PC-3 (cell line): ENCODE data around the gene ZBTB7C. TPM values are rescaled to one million over a fixed set of nuclear protein-coding genes. Genes with fewer than 3 reads are reported as not detected.

Source experiments
- ATAC-seq: fragments of 200-7000 bp; cut with Tn5 transposase; 2 replicates; pipeline ENCODE4 v1.9.1; 2020; ENCODE audit warnings: mild to moderate bottlenecking, moderate library complexity
- BruUV-seq: library from RNA; stranded (reverse); fragments of 400-500 nt; replicated peaks from 2 replicates; lab custom pipeline; 2021; lab: Mats Ljungman, UMichigan
- CTCF ChIA-PET: fragments of 300-600 bp; sonication (Branson Sonifier 250); formaldehyde crosslinking; loops from one replicate; lab custom pipeline; 2022; ENCODE audit warnings: antibody characterized with exemption; lab: Charles Lee
- POLR2A ChIA-PET: fragments of 300-600 bp; sonication (Branson Sonifier 250); formaldehyde crosslinking; loops from one replicate; lab custom pipeline; 2022; ENCODE audit warnings: antibody characterized with exemption; ENCODE audit not compliant: unreplicated experiment; lab: Charles Lee
- DNase-seq: peaks from one replicate; pipeline ENCODE4 v3.0.0-alpha.2; 2015
- H2AFZ ChIP-seq: fragments of 300-600 bp; sonication (generic); 2 replicates; pipeline ENCODE4 v1.6.0; 2016; ENCODE audit warnings: antibody characterized with exemption, low read length
- H3F3A ChIP-seq: fragments of 300-600 bp; sonication (generic); one replicate; pipeline ENCODE4 v1.6.0; 2017; ENCODE audit warnings: antibody characterized with exemption, low read length, control low read depth, mild to moderate bottlenecking; ENCODE audit not compliant: unreplicated experiment
- H3K27ac ChIP-seq: fragments of 300-600 bp; sonication (generic); 2 replicates; pipeline ENCODE4 v1.5.1; 2016; ENCODE audit warnings: mild to moderate bottlenecking, low read length
- H3K27me3 ChIP-seq: fragments of 300-600 bp; sonication (generic); 2 replicates; pipeline ENCODE4 v1.6.1; 2016; ENCODE audit warnings: low read length, mixed read lengths
- H3K36me3 ChIP-seq: fragments of 300-600 bp; sonication (generic); 2 replicates; pipeline ENCODE4 v1.6.1; 2016; ENCODE audit warnings: low read depth, mixed run types, low read length, mixed read lengths
- H3K4me1 ChIP-seq: fragments of 300-600 bp; sonication (generic); 2 replicates; pipeline ENCODE4 v1.5.1; 2016; ENCODE audit warnings: low read length; ENCODE audit not compliant: insufficient read depth
- H3K4me2 ChIP-seq: fragments of 300-600 bp; sonication (generic); 2 replicates; pipeline ENCODE4 v1.6.0; 2016; ENCODE audit warnings: low read length
- H3K4me3 ChIP-seq: fragments of 300-600 bp; sonication (generic); 2 replicates; pipeline ENCODE4 v1.5.1; 2016; ENCODE audit warnings: mild to moderate bottlenecking, low read length, mixed read lengths
- H3K79me2 ChIP-seq: fragments of 300-600 bp; sonication (generic); 2 replicates; pipeline ENCODE4 v1.6.1; 2017; ENCODE audit warnings: low read length, mixed read lengths
- H3K9ac ChIP-seq: fragments of 300-600 bp; sonication (generic); 2 replicates; pipeline ENCODE4 v1.6.0; 2016; ENCODE audit warnings: mild to moderate bottlenecking, low read length
- H3K9me2 ChIP-seq: fragments of 300-600 bp; sonication (generic); replicated peaks from 2 replicates; pipeline ENCODE4 v1.6.1; 2016; ENCODE audit warnings: mixed run types, low read length, mixed read lengths
- H3K9me3 ChIP-seq: fragments of 300-600 bp; sonication (generic); 2 replicates; pipeline ENCODE4 v1.6.1; 2016; ENCODE audit warnings: low read length, mixed read lengths
- H4K20me1 ChIP-seq: fragments of 300-600 bp; sonication (generic); 2 replicates; pipeline ENCODE4 v1.6.1; 2016; ENCODE audit warnings: low read length, mixed read lengths
- EZH2 ChIP-seq: fragments of 300-600 bp; sonication (generic); IDR thresholded peaks from one replicate; pipeline ENCODE4 v1.6.1; 2017; ENCODE audit warnings: antibody characterized with exemption, mild to moderate bottlenecking, low read length; ENCODE audit not compliant: unreplicated experiment
- EZH2phosphoT487 ChIP-seq: fragments of 300-600 bp; sonication (generic); IDR thresholded peaks from 2 replicates; pipeline ENCODE4 v1.6.1; 2018; ENCODE audit warnings: mild to moderate bottlenecking, antibody characterized with exemption, low read length, borderline replicate concordance
- intact Hi-C: fragments of 100-400 bp; cut with micrococcal nuclease; formaldehyde crosslinking; loops from 2 replicates; pipeline ENCODE4 v1.9.0; 2023
- total RNA-seq: library from RNA; depleted of rRNA; stranded (reverse); fragments of >200 nt; gene quantifications from 2 replicates; pipeline ENCODE4 v1.2.3, GENCODE V29; 2014
- TF ChIP-seq, protein P1 (sequence below): fragments of 300-600 bp; sonication (generic); conservative IDR thresholded peaks from 2 replicates; pipeline ENCODE4 v1.5.1; 2017; ENCODE audit warnings: antibody characterized with exemption, low read depth, mild to moderate bottlenecking, low read length

The ZBTB7C gene
- total RNA-seq, 1 experiment from 2014 or later: 1.3 TPM

DNA sequence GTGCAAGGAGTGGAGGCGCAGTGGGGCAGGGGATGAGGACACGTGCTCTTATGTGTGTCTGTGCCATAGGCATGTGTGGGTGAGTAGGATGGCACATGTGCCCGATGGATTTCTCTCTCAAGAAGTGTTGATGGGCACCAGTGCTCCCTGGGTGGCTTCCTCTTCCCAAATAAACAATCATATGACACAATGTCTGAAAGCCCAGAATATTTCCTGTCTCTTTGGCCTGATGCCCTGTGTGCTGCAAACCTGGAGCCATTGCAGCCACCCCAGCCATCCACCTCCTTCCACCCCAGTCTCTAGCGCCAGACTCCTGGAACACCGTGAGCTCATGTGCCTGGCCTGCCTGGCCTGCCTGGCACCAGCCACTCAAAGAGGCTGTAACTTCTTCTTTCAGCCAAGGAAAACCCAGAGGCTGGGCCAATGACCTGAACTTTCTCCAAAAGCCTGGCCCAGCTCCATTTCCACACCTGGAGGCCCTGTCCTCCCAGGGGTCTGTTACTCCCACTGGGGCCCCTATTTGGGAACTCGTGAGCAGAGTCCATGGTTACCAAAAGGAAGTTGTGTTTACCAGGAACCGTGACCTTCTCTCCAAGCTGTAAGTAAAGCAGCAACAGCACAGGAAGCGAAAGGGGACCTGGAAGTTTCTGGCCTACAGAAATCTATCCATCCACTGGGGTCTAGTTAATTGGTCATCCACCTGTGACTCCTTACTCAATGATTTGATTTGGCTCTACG lies 9.5 kb upstream of the ZBTB7C start:
- no peak overlapping the region for H3K9ac ChIP-seq
- no peak for DNase-seq
- H3F3A ChIP-seq: no peaks in the 10 kb centered on the region
- H3K9me2 ChIP-seq: no peaks in the 10 kb centered on the region
- H3K27me3 ChIP-seq: no peaks in the 10 kb centered on the region; the same call in 1 of the 2 replicates
- no peak overlapping the region for H3K27ac ChIP-seq
- ChIA-PET POLR2A (no interaction called here), CTCF (no interaction called here)
- no peak overlapping the region for H2AFZ ChIP-seq
- no peaks in the 10 kb centered on the region for H4K20me1 ChIP-seq
- no peaks in the 10 kb centered on the region for H3K4me1 ChIP-seq
- TF ChIP-seq EZH2: no peak
- TF ChIP-seq, protein P1, sequence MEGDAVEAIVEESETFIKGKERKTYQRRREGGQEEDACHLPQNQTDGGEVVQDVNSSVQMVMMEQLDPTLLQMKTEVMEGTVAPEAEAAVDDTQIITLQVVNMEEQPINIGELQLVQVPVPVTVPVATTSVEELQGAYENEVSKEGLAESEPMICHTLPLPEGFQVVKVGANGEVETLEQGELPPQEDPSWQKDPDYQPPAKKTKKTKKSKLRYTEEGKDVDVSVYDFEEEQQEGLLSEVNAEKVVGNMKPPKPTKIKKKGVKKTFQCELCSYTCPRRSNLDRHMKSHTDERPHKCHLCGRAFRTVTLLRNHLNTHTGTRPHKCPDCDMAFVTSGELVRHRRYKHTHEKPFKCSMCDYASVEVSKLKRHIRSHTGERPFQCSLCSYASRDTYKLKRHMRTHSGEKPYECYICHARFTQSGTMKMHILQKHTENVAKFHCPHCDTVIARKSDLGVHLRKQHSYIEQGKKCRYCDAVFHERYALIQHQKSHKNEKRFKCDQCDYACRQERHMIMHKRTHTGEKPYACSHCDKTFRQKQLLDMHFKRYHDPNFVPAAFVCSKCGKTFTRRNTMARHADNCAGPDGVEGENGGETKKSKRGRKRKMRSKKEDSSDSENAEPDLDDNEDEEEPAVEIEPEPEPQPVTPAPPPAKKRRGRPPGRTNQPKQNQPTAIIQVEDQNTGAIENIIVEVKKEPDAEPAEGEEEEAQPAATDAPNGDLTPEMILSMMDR: no peak
- no peak for TF ChIP-seq EZH2phosphoT487
- ATAC-seq: no peak
- no peaks in the 10 kb centered on the region for H3K36me3 ChIP-seq
- no peak overlapping the region for H3K4me2 ChIP-seq
- no peaks in the 10 kb centered on the region for H3K9me3 ChIP-seq
- H3K4me3 ChIP-seq: no peak overlapping the region
- no TSS peak for BruUV-seq
- intact Hi-C loops: no loop called here
- no peaks in the 10 kb centered on the region for H3K79me2 ChIP-seq

DNA sequence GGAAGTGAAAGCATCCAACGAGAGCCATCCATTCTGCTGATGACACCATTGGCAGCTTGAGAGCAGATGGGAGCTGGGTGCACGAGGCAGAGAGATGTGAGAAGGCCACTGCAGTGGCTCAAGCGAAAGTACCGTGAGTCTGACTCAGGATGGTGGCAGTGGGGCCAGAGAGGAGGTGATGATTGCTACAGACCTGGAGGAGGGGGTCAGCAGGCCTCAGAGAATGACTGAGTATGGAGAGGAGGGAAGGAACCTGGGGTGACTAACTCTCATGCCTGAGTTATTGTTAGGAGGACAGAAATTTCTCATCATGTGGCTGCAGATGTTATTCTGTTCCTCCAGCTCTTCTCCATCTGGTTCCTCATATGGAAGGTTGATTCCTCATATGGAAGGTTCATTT lies 8.8 kb upstream of the ZBTB7C start:
- Histone ChIP-seq H3K27ac (no peak overlapping the region), H4K20me1 (no peaks in the 10 kb centered on the region), H3K4me1 (no peaks in the 10 kb centered on the region), H3K9ac (no peak overlapping the region), H3K36me3 (no peaks in the 10 kb centered on the region), H3K4me3 (no peak overlapping the region), H3F3A (no peaks in the 10 kb centered on the region), H3K9me3 (no peaks in the 10 kb centered on the region), H3K27me3 (no peaks in the 10 kb centered on the region; the same call in 1 of the 2 replicates), H3K79me2 (no peaks in the 10 kb centered on the region), H2AFZ (no peak overlapping the region), H3K9me2 (no peaks in the 10 kb centered on the region), H3K4me2 (no peak overlapping the region)
- TF ChIP-seq, protein P1: no peak
- TF ChIP-seq EZH2: no peak
- no peak for TF ChIP-seq EZH2phosphoT487
- no peak for ATAC-seq
- intact Hi-C loops: no loop called here
- POLR2A ChIA-PET: no interaction called here
- CTCF ChIA-PET: no interaction called here
- no peak for DNase-seq
- no TSS peak for BruUV-seq

DNA sequence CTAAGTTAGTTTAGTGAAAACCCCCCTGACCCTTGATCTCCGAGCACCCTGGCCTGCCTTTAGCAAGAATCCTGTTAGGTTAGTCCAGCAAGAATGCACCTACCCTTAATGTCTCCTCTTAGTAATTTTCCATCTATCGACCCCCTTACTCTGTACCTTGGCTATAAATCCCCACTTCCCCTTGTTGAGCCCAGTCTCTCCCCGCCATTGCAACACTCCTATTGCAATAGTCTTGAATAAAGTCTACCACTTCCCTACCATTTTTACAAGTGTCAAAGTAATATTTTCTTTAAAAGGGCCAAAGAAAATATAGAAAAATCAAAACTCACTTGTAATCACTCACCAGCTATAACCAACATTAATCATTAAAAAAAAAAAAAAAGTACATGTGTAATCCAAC lies 4.2 kb upstream of the ZBTB7C start:
- H4K20me1 ChIP-seq: no peaks in the 10 kb centered on the region
- TF ChIP-seq, protein P1: no peak
- TF ChIP-seq EZH2phosphoT487 (no peak), EZH2 (no peak)
- no peaks in the 10 kb centered on the region for H3K9me3 ChIP-seq
- ChIA-PET CTCF (no interaction called here), POLR2A (interaction anchor here (0.6 kb wide), 1 partner anchor 122 kb away, joined by 3 read pairs; no protein-coding TSS in a partner anchor)
- ATAC-seq (no peak), DNase-seq (no peak)
- no peaks in the 10 kb centered on the region for H3K36me3 ChIP-seq
- H2AFZ ChIP-seq: no peak overlapping the region
- no peaks in the 10 kb centered on the region for H3F3A ChIP-seq
- intact Hi-C loops: no loop called here
- no peak overlapping the region for H3K9ac ChIP-seq
- H3K4me3 ChIP-seq: no peak overlapping the region
- H3K27me3 ChIP-seq: peaks cover 5% of the 10 kb centered on the region; the same call in 1 of the 2 replicates
- H3K27ac ChIP-seq: no peak overlapping the region
- no peak overlapping the region for H3K4me2 ChIP-seq
- H3K79me2 ChIP-seq: no peaks in the 10 kb centered on the region
- H3K9me2 ChIP-seq: no peaks in the 10 kb centered on the region
- BruUV-seq: no TSS peak
- no peaks in the 10 kb centered on the region for H3K4me1 ChIP-seq
